Measurements from ENCODE around the gene RAB11FIP2. TPM values are rescaled to one million over a fixed set of nuclear protein-coding genes. Genes with fewer than 3 reads are reported as not detected.
"Not testable (repeated sequence)": the region's sequence is repeated elsewhere in the genome, so short reads cannot be mapped to it uniquely, and the experiment has no call there.

RAB11FIP2 gene, protein sequence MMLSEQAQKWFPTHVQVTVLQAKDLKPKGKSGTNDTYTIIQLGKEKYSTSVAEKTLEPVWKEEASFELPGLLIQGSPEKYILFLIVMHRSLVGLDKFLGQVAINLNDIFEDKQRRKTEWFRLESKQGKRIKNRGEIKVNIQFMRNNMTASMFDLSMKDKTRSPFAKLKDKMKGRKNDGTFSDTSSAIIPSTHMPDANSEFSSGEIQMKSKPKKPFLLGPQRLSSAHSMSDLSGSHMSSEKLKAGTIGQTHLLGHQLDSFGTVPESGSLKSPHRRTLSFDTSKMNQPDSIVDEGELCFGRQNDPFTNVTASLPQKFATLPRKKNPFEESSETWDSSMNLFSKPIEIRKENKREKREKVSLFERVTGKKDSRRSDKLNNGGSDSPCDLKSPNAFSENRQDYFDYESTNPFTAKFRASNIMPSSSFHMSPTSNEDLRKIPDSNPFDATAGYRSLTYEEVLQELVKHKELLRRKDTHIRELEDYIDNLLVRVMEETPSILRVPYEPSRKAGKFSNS
- total RNA-seq (2014; rRNA removed; shearing (Covaris generic)): 9.6 and 14.6 TPM in 2 replicates

DNA sequence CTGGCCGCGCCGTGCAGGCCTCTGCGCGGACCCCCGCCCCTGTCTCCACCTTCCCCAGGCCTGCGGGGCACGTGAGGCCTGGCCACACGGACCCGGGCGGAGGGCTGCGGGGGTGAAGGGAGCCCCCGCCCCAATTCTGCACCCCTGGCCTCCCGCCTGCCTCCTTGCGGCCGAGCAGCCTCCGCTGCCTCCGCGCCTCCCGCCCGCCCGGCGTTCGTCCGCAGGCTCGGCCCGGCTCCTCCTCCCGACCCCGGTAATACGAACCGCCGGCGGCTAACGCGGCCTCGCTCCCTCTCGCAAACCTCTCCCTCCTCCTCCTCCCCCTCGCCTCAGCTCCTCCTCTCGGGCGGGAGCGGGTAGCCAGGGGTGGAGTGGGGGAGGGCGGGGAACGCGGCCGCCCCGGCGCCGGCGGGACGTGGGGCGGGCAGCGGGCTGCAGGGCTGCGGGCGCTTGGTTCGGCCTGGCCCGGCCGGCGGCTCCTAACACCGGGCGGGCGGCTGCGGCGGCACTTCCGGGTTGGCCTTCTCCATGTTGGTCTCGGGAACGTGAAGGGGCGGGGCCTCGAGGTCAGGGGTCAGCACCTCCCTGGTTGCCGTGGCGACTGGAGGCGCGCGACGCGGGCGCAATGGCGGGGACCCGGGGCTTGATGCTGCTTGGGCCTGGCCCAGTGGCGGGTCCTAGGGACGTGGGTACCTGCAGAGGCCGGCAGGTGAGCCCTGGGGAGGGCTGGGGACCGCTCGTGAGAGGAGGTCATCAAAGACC, at the start of gene RAB11FIP2:
Gene RAB11FIP2, minus strand, starts transcription at position 547 of the 762 bp plus-strand sequence. CDS start 778 bp downstream, outside the sequence.
- peak; percentile 94 for DNase-seq (ENCODE audit: low read depth)

DNA sequence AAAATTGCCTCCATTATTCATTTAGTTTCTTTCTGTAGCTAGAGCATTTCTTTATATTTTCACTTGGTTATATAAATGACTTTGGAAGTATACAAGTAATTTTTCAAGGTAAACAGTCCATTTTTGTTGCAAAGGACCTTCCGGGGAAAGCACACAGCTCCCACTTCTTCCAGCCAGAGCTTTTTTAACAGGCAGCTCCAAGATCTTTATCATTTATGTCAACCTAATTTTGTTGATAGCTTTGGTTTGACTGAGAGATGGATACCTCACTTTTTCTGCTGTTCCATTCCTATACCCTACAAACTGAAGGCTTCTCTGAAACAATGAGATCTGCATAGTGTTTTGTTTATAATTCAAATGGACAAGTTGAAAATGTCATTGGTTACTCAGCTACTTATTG, 49.3 kb upstream of the RAB11FIP2 start:
- no peak for DNase-seq (ENCODE audit: low read depth)

DNA sequence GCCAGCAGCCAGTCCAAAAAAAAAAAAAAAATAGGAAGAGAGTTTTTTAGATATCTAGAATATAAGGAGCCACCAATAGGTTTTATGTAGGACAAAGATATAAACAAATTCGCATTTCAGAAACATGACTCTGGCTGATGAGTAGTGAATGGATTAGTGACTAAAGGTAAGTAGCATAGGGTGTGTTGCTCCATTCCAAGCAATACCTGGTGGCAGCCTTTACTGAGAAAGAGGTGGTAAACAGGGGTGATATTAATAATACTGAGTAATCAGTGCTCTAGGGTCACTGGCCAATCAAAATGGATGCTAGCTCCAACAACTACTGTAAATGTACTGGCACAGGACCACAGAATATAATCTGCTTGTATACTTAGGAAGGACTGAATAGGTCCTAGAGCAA, 45.5 kb upstream of the RAB11FIP2 start:
- no peak for DNase-seq (ENCODE audit: low read depth)

DNA sequence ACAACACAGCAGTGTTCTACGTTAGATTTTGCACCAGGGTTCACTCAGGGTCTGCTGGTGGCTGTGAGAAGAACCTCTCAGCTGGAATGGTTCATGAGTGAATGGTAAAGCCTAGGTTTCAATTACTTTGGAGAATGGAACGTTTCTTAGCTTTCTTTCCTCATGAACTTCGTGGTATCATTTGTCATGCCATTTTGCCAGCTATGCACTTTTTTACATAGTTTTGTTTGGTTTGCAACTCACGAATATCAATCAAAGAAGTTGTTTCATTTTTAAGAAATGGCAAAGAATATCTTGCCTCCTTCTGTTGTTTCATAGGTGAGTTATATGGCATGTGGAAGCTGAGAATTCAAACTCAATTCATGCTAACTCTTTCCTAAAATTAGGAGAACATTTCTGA, 34.1 kb upstream of the RAB11FIP2 start:
- DNase-seq (ENCODE audit: low read depth): no peak

DNA sequence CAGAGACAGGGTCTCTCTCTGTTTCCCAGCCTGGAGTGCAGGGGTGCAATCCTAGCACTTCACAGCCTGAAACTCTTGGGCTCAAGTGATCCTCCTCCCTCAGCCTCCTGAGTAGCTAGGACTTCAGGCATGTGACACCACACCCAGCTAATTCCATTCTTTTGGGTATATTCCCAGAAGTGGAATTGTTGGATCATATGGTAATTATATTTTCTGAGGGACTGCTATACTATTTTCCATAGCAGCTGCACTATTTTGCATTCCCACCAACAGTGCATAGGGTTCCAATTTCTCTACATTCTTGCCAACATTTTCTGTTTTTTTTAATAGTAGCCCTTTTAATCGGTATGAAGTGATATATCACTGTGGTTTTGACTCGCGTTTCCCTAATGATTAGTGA, 30.0 kb upstream of the RAB11FIP2 start:
- no peak for DNase-seq (ENCODE audit: low read depth)

DNA sequence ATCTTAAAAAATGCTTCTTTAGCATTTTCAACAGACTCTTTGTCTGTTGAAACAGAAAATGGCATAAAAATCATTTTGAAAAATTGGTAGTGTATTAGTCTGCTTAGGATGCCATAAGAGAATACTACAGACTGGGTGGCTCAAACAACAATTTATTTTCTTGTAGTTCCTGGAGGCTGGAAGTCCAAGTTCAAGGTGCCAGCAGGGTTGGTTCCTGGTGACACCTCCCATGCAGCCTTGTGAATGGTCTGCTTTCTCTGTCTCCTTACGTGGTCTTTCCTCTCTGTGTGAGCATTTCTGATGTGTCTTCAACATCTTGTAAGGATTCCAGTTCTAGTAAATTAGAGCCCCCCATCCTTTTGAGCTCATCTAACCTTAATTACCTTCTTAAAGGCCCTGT, 26.1 kb upstream of the RAB11FIP2 start:
- no peak for DNase-seq (ENCODE audit: low read depth)

DNA sequence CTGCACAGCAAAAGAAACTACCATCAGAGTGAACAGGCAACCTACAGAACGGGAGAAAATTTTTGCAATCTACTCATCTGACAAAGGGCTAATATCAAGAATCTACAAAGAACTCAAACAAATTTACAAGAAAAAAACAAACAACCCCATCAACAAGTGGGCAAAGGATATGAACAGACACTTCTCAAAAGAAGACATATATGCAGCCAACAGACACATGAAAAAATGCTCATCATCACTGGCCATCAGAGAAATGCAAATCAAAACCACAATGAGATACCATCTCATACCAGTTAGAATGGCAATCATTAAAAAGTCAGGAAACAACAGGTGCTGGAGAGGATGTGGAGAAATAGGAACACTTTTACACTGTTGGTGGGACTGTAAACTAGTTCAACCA, 20.6 kb upstream of the RAB11FIP2 start:
- not testable (repeated sequence) for DNase-seq (ENCODE audit: low read depth)

DNA sequence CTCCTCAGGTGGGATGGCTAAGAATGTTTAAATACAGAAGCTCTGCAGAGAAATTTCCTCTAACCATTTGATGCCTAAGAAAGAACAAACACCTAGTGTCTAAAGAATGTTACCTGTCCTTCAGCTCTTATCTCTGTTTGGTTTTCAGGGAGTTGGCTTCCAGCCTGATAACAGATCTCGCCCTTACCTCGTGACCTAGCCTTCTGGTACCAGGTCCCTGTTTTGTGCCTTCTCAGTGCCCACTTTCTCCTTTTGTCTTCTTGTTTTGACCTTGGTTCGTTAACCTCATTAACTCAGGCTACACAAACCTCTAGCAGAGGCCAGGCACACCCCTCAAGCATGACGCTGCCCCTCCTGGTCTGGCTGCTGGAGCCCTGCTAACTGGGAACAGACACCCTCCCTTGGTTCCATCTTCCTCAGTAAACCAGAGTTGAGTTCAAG, 16.1 kb upstream of the RAB11FIP2 start:
- no peak for DNase-seq (ENCODE audit: low read depth)

DNA sequence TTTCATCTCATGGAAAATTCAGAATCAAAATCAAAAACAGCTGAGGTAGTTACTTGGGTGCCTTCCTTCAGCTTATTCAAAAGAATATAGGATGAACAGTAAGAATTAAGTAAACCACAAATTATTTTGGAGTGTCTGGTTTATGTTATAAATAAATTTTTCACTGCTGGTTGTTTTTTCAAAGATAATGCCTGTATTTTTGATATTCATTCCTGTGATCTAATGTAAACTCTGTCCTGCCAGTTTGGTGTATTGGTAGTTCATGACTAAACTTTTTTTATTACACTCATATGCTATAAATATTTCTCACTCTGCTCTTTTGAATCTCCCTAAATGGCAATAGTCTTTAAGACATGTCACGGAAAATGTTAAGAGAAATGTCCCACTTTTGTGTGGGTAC, 11.6 kb upstream of the RAB11FIP2 start:
- no peak for DNase-seq (ENCODE audit: low read depth)

DNA sequence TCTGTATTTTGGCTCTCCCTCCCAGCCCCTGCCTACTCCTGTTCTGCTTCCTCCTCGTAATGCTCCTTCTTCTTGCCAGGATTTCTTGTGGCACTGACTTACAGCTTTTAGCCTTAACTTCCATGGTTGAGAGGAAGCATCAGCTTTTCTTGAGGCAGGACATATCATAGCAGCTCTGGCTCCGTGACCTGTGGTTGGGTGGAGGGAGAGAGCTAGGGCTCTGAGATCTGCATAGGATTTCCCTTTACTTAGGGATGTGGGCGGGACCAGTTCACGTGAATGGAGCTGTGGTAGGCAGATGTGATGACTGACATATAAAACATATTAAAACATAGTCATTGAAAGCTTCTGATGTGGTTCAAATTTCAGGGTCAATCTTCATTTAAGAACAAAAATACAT, 10.6 kb upstream of the RAB11FIP2 start:
- no peak for DNase-seq (ENCODE audit: low read depth)

DNA sequence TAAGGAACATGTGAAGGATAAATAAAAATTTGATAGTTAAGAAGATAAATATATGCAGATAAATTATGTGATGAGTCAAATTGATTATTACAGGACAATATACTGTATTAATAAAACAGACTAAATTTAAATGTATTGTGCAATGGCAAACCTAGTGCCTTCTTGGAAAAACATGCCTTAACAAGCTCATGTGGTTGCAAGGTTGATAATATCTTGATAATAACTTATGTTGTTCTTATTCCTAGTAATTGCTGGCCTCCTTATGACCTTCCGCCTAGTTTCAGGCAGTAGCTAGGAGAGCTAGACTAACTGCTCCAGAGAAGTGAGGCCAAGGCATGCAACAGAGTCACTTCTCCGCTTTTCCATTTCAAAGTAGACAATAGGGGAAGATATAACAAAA, 7.6 kb upstream of the RAB11FIP2 start:
- no peak for DNase-seq (ENCODE audit: low read depth)

DNA sequence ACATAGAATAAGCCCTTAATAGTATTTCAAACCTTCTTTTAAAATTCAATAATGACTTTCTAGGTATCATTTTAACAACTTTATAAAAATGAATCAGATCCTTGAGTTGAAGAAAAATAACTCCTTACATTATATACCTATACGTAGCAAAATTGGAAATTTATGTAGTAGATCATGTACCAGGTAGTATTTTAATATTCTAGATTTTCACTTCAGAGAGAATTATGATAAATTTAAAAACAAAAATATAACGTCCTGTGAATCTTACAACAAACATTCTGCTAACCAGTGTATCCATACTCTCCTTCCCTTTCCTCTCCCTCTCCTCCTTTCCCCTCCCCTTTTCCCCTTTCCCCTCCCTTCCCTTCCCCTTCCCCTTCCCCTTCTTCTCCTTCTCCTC, 6.1 kb upstream of the RAB11FIP2 start:
- DNase-seq (ENCODE audit: low read depth): no peak

DNA sequence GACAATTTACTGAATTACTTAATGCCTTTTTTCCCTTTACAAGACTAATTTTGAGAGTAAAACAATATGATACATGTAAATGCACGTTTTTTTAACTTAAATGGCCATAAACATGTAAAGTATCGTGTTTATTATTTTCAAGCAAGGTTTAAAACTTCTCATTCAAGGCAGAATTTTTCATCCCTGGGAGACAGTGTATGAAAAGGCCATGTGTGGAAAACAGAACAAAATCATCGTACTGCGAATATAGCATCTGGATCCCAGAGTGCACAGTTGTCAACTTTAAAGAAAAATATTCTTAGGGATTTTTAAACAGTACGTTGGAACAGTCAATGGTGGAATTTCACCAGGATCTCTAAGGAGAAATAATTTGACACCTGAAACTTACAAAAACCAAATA, 1.1 kb upstream of the RAB11FIP2 start:
- no peak for DNase-seq (ENCODE audit: low read depth)

DNA sequence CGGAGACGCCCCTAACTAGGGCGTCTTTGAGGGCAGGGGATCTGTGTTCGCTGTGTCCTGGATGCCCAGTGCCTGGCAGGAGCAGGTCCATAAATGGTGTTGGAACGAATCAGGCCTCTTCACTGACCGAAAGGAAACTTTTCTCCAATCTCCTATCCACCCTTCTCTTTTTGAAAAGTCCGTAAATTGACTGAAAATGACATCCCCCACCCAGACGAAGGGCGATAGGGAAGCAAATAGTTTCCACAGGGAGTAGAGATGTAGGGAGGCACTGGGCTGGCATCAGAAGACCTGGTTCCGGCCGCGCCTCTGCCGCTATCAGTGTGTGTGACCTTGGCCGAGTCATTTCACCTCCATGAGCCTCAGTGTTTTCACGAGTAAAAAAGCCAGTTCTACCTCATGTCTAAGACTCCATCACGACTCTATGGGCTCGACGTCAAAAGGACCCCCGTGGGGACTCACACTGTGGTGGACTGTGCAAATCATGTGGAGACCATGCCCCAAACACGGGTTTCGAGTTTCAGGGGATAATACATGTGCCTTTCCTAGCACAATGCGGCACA, 497 bp upstream of the RAB11FIP2 start:
- DNase-seq (ENCODE audit: low read depth): no peak

DNA sequence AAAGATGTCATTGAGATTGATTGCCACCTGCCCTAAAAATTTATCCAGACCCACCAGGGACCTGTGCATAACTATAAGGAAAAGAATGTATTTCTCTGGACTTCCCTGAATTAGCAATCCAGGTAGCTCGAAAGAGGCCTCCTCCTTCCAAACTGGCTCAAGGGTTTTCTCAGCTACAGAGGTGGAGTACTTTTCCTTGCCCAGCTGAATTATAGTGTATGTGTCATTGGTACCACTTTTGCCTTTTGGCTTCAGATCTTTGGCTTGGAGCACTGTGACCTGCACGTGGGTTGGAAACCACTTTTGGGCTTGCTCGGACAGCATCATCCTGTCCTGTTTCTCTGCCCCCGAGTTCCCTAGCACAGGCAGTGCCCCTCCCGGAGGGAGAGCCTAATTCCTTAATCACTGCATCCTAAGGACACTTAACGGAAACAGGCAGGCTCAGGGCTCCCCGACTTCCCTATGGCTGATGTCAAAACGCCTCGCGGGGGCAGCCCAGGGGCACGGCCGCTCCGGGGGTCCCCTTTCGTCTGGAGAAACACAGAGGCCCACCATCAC, 825 bp downstream of the RAB11FIP2 start:
- peak; percentile 42 for DNase-seq (ENCODE audit: low read depth)

DNA sequence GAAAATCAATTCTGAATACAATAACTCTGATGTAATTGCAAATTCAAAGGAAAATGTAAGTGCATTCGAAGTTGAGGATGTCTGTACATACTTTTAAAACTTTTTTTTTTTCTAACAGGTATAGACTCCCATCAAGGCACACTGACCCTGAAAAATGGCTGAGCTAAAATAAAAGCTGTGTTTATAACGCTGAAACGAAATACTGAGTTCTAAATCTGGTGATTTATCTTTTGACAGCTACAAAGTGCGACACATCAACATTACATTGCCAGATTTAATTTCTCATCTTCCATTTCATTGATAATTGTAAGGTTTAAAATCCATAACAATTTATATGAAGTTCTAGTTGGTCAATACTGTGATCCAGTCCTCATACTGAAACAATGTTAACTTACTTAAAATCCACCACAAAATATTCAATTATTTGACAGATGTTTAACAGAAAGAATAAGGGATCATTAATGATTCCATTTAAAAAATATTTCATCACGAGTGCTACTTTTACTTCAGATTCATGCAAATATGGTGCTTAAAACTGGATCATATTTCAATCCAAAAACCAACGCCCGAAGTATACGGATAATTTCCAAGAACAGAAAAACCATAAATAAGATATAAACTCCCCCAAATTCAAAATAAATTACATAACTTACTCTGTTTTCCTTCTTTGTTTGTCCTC, 1.4 kb downstream of the RAB11FIP2 start:
- no peak for DNase-seq (ENCODE audit: low read depth)

DNA sequence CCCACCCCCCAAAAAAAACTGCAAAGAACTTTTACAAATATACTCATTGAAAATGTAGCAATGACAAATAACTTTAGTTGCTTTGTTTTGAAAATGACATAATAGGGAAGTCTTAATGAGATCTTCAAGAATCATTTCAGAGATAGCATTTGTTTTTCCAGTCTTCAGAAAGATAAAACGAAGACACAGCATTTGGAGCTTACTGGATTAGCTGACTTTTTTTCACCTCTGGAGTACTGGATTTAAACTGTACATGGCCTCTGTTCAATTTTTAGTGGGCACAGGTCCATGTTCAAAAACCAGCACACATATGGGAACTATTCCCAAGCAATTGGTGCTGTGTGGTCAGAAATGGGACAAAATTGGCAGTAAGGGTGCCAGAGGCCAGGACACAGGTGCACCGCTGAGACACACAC, 3.9 kb downstream of the RAB11FIP2 start:
- no peak for DNase-seq (ENCODE audit: low read depth)

DNA sequence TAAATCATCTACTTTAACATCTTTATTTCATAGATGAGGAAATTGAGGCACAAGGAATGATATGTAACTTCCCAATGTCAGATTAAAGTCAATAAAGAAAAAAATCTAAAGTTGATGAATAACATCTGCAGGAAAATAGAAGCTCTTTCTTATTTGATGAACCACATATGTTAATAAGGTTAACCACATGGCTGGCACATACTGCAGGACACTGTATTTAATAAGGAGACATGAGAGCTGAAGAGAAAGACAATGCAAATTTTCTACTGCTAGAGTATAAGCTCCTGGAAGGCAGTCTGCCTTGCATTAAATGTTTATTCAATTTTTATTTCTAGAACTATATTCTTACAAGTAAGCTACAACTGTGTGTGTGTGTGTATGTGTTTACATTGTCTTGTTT, 4.4 kb downstream of the RAB11FIP2 start:
- no peak for DNase-seq (ENCODE audit: low read depth)

DNA sequence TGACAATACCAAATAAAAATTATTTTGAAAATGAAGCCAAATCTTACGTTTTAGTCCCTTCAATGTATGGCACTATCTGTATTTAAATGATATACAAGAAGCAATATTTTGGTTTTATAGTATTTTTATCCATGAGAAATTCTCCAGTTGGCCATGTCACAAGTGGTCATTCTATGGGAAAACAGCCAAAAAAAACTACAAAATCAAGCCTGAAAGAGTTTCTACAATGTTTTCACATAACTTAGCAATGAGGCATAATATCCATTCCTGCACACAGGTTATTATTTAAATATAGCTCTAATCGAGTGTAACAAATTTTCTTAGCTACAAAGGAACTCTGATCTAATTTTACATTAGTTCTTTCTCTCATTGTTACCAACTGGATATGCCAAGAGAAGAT, 5.4 kb downstream of the RAB11FIP2 start:
- peak; percentile 5 for DNase-seq (ENCODE audit: low read depth)

DNA sequence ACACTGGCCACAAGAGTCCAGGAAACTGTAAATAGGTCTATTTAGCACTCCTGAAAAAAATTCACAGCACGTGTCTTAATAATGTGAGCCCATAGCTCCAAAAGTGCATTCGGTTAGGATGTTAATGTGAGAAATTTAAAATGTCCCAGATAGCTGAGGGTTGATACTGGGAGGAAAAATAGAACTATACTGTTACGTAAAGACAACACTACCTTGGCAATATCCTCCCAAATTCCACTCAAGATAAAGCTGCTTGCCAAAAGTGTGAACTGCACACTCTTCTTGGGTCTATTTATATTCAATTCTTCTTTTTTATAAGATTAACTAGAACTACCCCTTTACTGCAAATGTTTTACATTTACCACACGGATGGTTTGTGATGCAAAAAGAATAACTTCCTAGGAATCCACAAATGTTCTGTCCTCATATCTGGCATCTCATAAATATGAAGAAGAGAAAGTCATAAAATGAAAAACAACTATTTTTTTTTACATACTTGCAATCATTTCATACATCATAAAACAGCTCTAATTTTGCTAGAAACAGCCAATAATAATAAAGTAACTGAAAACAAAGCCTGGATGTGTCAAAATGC, 10.4 kb downstream of the RAB11FIP2 start:
- DNase-seq (ENCODE audit: low read depth): no peak

DNA sequence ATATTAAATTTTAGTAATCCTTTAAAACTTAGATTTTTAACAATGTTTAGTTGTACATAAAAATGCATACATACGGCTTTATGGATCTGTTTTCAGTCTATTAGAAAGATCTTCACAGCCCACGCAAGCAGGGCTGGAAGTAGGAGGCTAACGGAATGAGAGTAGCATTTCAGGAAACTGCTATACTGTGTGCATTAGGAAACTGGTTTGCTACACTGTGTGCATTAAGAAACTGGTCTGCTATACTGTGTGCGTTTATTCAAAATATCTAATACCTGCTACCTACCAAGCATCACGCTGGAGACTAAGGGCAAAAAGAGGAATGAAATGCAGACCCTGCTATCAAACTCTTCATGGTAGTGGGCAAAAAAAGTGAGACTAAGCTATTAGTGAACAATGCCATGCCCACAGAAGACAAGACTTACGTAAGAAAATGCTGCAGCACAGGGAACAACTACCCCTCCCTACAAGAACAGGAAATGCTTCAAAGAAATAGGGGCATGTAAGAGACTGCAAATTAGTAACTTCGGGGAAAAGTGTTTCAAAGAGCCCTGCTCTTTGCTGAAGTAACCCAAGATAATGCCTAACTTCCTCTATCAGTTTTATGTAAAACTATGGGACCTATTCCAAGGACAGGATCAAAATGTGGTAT, 11.3 kb downstream of the RAB11FIP2 start:
- DNase-seq (ENCODE audit: low read depth): no peak

Measured in Daoy (cell line).